ENCODE measurements around the gene NREP.

GRCh38 chr5:111726986-111727385, 30.0 kb downstream of the NREP start:
- TF ChIP-seq CTCF (IDR thresholded peaks at IDR 0.05) (no peak), POLR2A (IDR thresholded peaks at IDR 0.05) (no peak), POLR2AphosphoS5 (IDR thresholded peaks at IDR 0.05) (no peak), EP300 (IDR thresholded peaks at IDR 0.05; ENCODE audit: low read depth) (no peak)
